GM18511 (cell line): ENCODE data around the gene HADH.
"Not testable (repeated sequence)": the region's sequence is repeated elsewhere in the genome, so short reads cannot be mapped to it uniquely, and the experiment has no call there.

Experiments
- ATAC-seq: cut with Tn5 transposase; IDR thresholded peaks from one replicate; pipeline ENCODE4 v1.9.1; 2021; ENCODE audit warnings: mild to moderate bottlenecking, moderate library complexity; ENCODE audit not compliant: unreplicated experiment

The HADH gene

GRCh38 chr4:107994894-107995293, 5.2 kb downstream of the HADH start:
- no peak for ATAC-seq

GRCh38 chr4:107996949-107997788, 7.5 kb downstream of the HADH start:
- no peak for ATAC-seq

- no peak for ATAC-seq
Observed at GRCh38 chr4:107997794-107998193, 8.1 kb downstream of the HADH start.

GRCh38 chr4:107999932-108000539, 10.3 kb downstream of the HADH start:
- no peak for ATAC-seq

GRCh38 chr4:108001540-108002135, 11.9 kb downstream of the HADH start:
- no peak for ATAC-seq

- ATAC-seq, result no peak
Observed at GRCh38 chr4:108003982-108004515, 14.4 kb downstream of the HADH start.

GRCh38 chr4:108004646-108005045, 15.0 kb downstream of the HADH start:
- no peak for ATAC-seq

- ATAC-seq, result no peak
Observed at GRCh38 chr4:108005807-108006206, 16.1 kb downstream of the HADH start.

- ATAC-seq, result no peak
Observed at GRCh38 chr4:108006361-108006760, 16.7 kb downstream of the HADH start.

GRCh38 chr4:108007984-108008383, 18.3 kb downstream of the HADH start:
- ATAC-seq, result no peak

- ATAC-seq, result no peak
Observed at GRCh38 chr4:108008721-108009120, 19.0 kb downstream of the HADH start.

GRCh38 chr4:108010167-108010566, 20.5 kb downstream of the HADH start:
- ATAC-seq, result no peak

- not testable (repeated sequence) for ATAC-seq
Observed at GRCh38 chr4:108012382-108012781, 22.7 kb downstream of the HADH start.

- no peak for ATAC-seq
Observed at GRCh38 chr4:108013327-108013726, 23.6 kb downstream of the HADH start.

- no peak for ATAC-seq
Observed at GRCh38 chr4:108013955-108014354, 24.3 kb downstream of the HADH start.

- peak; percentile 89 for ATAC-seq
Observed at GRCh38 chr4:108018040-108018883, 28.6 kb downstream of the HADH start.

GRCh38 chr4:108018884-108019187, 29.1 kb downstream of the HADH start:
- no peak for ATAC-seq

- ATAC-seq, result no peak
Observed at GRCh38 chr4:108024085-108024877, 34.6 kb downstream of the HADH start.

- no peak for ATAC-seq
Observed at GRCh38 chr4:108024878-108025165, 35.1 kb downstream of the HADH start.

GRCh38 chr4:108029016-108029720, 39.5 kb downstream of the HADH start:
- no peak for ATAC-seq
